Ovary (tissue), 9 donors: ENCODE measurements around the gene ZNF778. TPM values are rescaled to one million over a fixed set of nuclear protein-coding genes. Genes with fewer than 3 reads are reported as not detected.

Experiments used
- DNase-seq, 5 donors: peaks; one replicate each; pipeline ENCODE4 v3.0.0-alpha.2; 2019 to 2020
- H3K27ac ChIP-seq, 2 donors: fragments of 200-600 bp; one replicate each; pipeline versions ENCODE4 v1.5.1 to v1.8.0; 2019 to 2022
- H3K27me3 ChIP-seq: fragments of 200-600 bp; one replicate; pipeline ENCODE4 v1.8.0; 2022
- H3K36me3 ChIP-seq: fragments of 200-600 bp; sonication (generic); one replicate; pipeline ENCODE4 v1.5.1; 2019
- H3K4me1 ChIP-seq: one replicate; pipeline ENCODE4 v1.8.1; 2013; ENCODE audit warnings: mild to moderate bottlenecking, moderate library complexity; ENCODE audit not compliant: insufficient read depth
- H3K4me3 ChIP-seq: fragments of 200-600 bp; sonication (generic); one replicate; pipeline ENCODE4 v1.5.1; 2017
- H3K9me3 ChIP-seq, 2 donors: fragments of 200-600 bp in 1 of 2; sonication (generic) in 1 of 2; one replicate each; pipeline versions ENCODE4 v1.5.1 to v1.8.1; 2013 to 2019; ENCODE audit warnings: mild to moderate bottlenecking in 1 of 2, moderate library complexity in 1 of 2
- EP300 ChIP-seq: sonication (generic); formaldehyde crosslinking; IDR thresholded peaks from one replicate; pipeline ENCODE4 v1.6.1; 2017; ENCODE audit warnings: antibody characterized with exemption
- POLR2A ChIP-seq: fragments of 450-650 bp; IDR thresholded peaks from one replicate; pipeline ENCODE4 v1.6.1; 2017; ENCODE audit warnings: antibody characterized with exemption, mild to moderate bottlenecking, moderate library complexity
- WGBS, 3 donors: extraction: QIAGEN DNeasy Blood & Tissue Kit in 1 of 3; methylation state at CpG; one replicate each; pipeline versions ENCODE4 v1.1.5 to v1.1.7; 2013 to 2017; 5-methylcytosine and 5-hydroxymethylcytosine counted together
- intact Hi-C, 4 donors: fragments of 100-400 bp; cut with DNase I; formaldehyde crosslinking; loops; one replicate each; pipeline versions ENCODE4 v1.11.0 to v1.15.1; 2022 to 2023
- polyA plus RNA-seq, 2 donors: library from polyadenylated mRNA; stranded (reverse); fragments of 200-250 nt in 1 of 2; fragments of 350-450 nt in 1 of 2; fragmentation: Illumina TruSeq in 1 of 2; extraction: RNeasy Lipid Tissue Mini Kit (QIAGEN cat#74804) in 1 of 2; gene quantifications; one replicate each; pipeline ENCODE4 v1.2.3, GENCODE V29; 2013 to 2014
- total RNA-seq, 7 donors: library from RNA; depleted of rRNA in 2 of 7; stranded (reverse); fragments of >200 nt in 2 of 7; fragmentation: NEBNext Ultra II Directional in 3 of 7; extraction: Animal tissue kit (Norgen Biotek cat#: 25700) in 3 of 7; gene quantifications; one replicate each; pipeline versions ENCODE4 v1.1.0 to v1.2.4, GENCODE V29; 2016 to 2023
- TF ChIP-seq, protein P1 (sequence below), 3 donors: fragments of 450-650 bp in 2 of 3; fragments of 200-600 bp in 1 of 3; IDR thresholded peaks; one replicate each; pipeline versions ENCODE4 v1.5.1 to v1.8.0; 2016 to 2022; ENCODE audit warnings: antibody characterized with exemption in 3 of 3, mild to moderate bottlenecking in 1 of 3
- donor health status: DM: no; HTN: no; CAD: no; lungs with moderate emphysema.
- donor health status: DM: no; HTN: no; CAD: no.
- donor health status: Bipolar disorder and iron deficiency.
- donor health status: DM: yes; HTN: yes; CAD: no.
- donor health status: DM: no; HTN: no; CAD: no.
- donor health status: DM: yes; HTN: yes; CAD: no.

The ZNF778 gene
- total and polyA plus RNA-seq, 9 donors = 1.8 to 71.9 (median 8.3) TPM

DNA sequence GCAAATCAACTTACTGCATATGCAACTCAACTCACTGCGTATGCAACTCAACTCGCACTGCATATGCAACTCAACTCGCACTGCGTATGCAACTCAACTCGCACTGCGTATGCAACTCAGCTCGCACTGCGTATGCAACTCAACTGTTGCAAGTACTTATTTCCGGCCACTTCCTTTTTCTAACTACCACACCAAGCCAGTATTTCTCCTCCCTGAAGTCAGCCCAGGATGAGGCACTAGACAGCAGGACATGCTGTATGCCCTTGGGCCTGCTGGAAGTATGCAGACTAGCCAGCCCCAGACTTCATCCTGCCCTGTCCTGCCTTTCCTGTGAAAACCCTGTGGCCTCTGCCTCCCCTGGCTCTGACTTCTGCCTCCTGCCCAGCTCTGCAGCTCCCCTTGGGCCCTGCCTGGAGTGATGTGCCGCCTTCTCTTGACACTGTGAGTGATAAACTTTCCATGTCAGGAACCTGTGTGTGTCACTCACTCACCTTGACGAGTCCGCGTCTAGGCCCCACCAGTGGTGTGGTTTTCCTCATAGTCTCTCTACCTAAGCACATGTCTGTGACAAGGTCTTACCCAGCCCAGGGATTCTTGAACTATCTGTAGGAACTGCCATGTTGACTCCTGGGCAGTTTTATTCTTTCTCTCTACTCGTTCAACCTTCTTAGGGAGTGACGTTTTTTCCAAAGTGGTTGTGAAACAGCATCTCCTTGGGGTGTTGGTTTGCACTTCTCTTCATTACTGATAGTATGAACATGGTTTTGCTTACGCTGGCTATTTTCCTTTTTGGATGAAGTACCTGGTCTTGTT is 16.4 kb downstream of the ZNF778 start:
- peak in 1 of 5 donors; percentile 18 for DNase-seq
- TF ChIP-seq POLR2A (no peak), EP300 (no peak)
- TF ChIP-seq, protein P1, sequence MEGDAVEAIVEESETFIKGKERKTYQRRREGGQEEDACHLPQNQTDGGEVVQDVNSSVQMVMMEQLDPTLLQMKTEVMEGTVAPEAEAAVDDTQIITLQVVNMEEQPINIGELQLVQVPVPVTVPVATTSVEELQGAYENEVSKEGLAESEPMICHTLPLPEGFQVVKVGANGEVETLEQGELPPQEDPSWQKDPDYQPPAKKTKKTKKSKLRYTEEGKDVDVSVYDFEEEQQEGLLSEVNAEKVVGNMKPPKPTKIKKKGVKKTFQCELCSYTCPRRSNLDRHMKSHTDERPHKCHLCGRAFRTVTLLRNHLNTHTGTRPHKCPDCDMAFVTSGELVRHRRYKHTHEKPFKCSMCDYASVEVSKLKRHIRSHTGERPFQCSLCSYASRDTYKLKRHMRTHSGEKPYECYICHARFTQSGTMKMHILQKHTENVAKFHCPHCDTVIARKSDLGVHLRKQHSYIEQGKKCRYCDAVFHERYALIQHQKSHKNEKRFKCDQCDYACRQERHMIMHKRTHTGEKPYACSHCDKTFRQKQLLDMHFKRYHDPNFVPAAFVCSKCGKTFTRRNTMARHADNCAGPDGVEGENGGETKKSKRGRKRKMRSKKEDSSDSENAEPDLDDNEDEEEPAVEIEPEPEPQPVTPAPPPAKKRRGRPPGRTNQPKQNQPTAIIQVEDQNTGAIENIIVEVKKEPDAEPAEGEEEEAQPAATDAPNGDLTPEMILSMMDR (IDR thresholded peaks at IDR 0.05) = no peak
- H3K36me3 ChIP-seq = no peaks in the 10 kb centered on the region
- H3K4me1 ChIP-seq = no peaks in the 10 kb centered on the region
- WGBS, 3 donors = 96 to 97% (median 97%) methylated on average over 16 of the region's 16 CpGs
- H3K27ac ChIP-seq = no peak overlapping the region
- no peaks in the 10 kb centered on the region for H3K27me3 ChIP-seq
- intact Hi-C loops = loop anchor here in 2 of 4 donors (5.0 to 10.0 kb wide), 2 partner anchors 401 to 553 kb away; no protein-coding TSS in a partner anchor
- no peak overlapping the region for H3K4me3 ChIP-seq
- H3K9me3 ChIP-seq = no peaks in the 10 kb centered on the region

DNA sequence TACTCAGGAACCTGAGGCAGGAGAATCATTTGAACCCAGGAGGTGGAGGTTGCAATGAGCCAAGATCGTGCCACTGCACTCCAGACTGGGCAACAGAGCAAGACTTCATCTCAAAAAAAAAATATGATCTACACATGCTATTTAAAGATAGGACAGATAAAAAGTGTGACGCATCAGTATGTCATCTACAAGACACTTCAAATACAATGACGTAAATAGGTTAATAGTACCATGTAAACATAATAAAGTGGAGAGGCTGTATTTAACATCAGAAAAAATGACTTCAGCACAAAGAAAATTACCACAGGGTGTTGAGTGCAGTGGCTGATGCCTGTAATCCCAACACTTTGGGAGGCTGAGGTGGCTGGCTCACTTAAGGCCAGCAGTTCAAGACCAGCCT is 20.2 kb downstream of the ZNF778 start:
- Histone ChIP-seq H3K4me1 (no peaks in the 10 kb centered on the region), H3K27ac (no peak overlapping the region), H3K27me3 (no peaks in the 10 kb centered on the region), H3K9me3 (no peaks in the 10 kb centered on the region), H3K36me3 (no peaks in the 10 kb centered on the region), H3K4me3 (no peak overlapping the region)
- intact Hi-C loops = loop anchor here in 1 of 4 donors (10.0 kb wide), 1 partner anchor 397 kb away; no protein-coding TSS in a partner anchor
- 89 to 92% (median 90%) methylated on average over 3 of the region's 3 CpGs for WGBS, 3 donors
- TF ChIP-seq EP300 (no peak), POLR2A (no peak)
- TF ChIP-seq, protein P1 (IDR thresholded peaks at IDR 0.05) = no peak
- no peak for DNase-seq

DNA sequence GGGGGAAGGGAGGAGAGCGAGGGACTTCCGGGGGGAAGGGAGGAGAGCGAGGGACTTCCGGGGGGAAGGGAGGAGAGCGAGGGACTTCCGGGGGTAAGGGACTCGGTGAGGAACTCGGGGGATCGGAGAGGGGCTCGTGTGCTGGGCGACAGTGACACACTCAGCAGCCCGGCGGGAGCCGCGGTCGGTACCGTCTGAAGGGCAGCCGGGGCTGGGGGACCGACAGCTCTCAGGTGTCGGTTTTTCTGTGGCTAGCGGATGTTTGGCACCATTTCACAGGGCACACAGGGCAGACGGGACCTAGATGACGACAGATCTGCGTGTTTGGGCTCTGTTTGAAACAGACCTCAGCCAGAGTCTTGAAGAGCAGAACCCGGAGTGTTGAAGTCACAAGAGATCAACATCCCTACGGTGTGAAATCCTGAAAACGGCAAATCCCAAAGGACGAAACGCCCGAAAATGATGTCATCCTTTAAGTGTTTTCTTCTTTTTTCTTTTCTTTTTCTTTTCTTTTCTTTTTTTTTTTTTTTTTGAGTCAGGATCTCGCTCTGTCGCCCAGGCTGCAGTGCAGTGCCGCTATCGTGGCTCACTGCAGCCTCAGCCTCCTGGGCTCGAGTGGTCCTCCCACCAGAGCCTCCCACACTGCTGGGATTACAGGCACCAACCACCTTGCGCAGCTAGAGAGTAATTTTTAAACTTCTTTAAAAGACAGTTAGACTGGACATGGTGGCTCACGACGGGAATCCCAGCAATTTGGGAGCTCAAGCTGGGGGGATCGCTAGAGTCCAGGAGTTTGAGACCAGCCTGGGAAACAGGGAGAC is 23.9 kb downstream of the ZNF778 start:
- peak overlapping the region; percentile 88 to 93 for H3K27ac ChIP-seq
- DNase-seq = peak; percentile 71 to 84 (median 81)
- no peaks in the 10 kb centered on the region for H3K4me1 ChIP-seq
- H3K9me3 ChIP-seq = no peaks in the 10 kb centered on the region
- TF ChIP-seq EP300 (no peak), POLR2A (peak; percentile 97)
- H3K27me3 ChIP-seq = no peaks in the 10 kb centered on the region
- H3K4me3 ChIP-seq = peak overlapping the region; percentile 49
- intact Hi-C loops = loop anchor here in 2 of 4 donors (10.0 kb wide), 2 partner anchors 243 to 323 kb away; partner anchors contain the start of gene RPL13 (in 1 of the 2)
- H3K36me3 ChIP-seq = no peaks in the 10 kb centered on the region
- WGBS, 3 donors = 3 to 6% (median 3%) methylated on average over 37 to 38 of the region's 39 CpGs

DNA sequence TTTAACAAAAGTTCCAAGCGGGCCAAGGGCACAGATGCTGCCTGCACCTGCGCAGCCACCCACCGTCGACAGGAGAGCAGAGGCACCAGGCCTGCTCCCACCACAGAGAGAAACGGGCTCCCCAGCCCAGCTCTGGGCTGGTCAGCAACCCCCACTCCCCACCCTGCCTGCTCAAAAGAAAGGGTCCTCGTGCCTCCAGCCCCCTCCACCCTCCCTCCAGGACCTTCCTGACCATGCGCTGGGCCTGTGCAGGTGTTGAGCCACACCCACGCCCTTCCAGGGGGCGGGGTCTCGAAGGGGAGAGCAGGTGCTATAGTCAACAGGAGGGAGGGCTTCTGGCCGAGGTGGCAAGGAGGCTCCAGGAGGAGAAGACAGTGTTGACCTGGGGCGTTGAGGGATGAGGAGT is 25.3 kb downstream of the ZNF778 start:
- Histone ChIP-seq H3K9me3 (no peaks in the 10 kb centered on the region), H3K4me3 (no peak overlapping the region), H3K4me1 (peaks cover 3% of the 10 kb centered on the region), H3K36me3 (no peaks in the 10 kb centered on the region), H3K27me3 (no peaks in the 10 kb centered on the region), H3K27ac (no peak overlapping the region)
- 31 to 43% (median 36%) methylated on average over 12 of the region's 12 CpGs for WGBS, 3 donors
- no peak for DNase-seq
- intact Hi-C loops = loop anchor here in 2 of 4 donors (10.0 kb wide), 2 partner anchors 242 to 322 kb away; partner anchors contain the start of gene RPL13 (in 1 of the 2)
- TF ChIP-seq, protein P1 (IDR thresholded peaks at IDR 0.05) = no peak
- no peak for TF ChIP-seq POLR2A
- TF ChIP-seq EP300 = no peak
